SH-SY5Y (cell line): Measurements from ENCODE around the gene PEX19.

ENCODE experiments used
- GATA2 ChIP-seq: IDR thresholded peaks from 2 replicates; pipeline ENCODE4 v1.6.1; 2011; ENCODE audit warnings: mild to moderate bottlenecking, low read depth, low read length
- GATA3 ChIP-seq: IDR thresholded peaks from 2 replicates; pipeline ENCODE4 v1.6.1; 2011; ENCODE audit warnings: low read depth, mild to moderate bottlenecking, low read length, moderate library complexity

The PEX19 gene, protein sequence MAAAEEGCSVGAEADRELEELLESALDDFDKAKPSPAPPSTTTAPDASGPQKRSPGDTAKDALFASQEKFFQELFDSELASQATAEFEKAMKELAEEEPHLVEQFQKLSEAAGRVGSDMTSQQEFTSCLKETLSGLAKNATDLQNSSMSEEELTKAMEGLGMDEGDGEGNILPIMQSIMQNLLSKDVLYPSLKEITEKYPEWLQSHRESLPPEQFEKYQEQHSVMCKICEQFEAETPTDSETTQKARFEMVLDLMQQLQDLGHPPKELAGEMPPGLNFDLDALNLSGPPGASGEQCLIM

DNA sequence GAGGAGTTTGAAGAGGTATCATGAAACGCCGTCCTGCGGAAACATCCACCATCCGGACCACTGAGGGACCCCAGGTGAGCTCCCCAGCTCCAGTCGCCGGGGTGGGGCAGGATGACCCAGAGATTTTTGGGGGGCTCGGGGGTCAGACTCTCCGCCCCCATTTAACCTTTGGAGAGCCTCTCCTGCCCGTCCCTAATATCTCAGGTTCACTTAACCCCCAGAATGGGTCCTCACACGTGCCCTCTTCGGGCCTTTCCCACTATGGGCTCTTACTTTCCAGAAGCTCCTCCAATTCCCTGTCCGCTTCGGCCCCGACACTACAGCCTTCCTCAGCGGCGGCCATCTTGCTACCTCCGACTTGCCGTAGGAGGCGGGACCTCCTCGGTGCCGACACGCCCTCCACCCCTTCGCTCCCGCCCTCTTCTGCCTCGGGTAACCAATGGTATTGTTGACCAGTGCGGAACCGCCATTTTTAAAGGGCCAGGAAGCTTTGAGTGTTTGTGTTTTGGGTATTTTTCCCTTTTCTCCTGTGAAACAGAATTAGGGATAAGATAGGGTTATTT lies at the start of gene PEX19:
TSS of gene PEX19 (minus strand) at position 352 of the 563 bp plus-strand sequence. CDS start at position 343, 9 bp downstream.
- TF ChIP-seq GATA3 (no peak), GATA2 (no peak)

DNA sequence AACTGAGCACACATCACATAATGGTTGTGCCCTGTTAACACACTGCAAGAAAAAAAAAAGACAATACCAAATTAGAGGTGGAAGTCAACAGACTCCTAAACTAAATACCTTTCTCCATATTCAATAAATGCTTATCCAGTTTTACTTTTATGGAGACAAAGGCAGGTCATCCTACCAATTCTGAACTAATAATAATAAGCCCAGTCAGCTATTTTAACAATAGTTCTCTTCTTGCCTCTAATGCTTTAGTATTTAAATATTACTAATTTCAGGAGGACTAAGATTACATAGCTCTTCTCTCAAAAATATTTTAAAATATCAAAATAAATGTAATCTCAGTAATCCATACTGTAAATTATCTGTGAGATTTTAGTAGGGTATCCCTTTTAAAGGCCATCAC lies 47.6 kb upstream of the PEX19 start:
- TF ChIP-seq GATA3 (no peak), GATA2 (no peak)

DNA sequence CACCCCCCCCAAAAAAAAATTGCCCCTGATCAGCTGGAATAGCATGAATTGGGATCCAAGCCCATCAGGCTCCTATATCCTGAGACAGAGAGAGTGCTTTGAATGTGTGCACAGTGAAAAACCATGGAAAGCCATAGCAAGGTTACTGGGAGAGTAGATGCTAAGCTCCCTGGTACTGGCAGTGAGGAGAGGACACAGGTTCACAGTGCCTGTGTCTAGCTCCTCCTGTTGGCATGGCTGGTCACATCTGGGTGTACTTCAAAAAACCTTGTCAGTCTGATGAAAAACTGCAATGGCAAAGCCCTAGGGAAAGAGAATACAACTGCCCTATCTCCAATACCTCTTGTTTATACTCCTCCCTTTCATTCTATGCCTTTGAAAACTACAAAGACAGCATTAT lies 45.2 kb upstream of the PEX19 start:
- TF ChIP-seq GATA3, result no peak
- TF ChIP-seq GATA2, result no peak

DNA sequence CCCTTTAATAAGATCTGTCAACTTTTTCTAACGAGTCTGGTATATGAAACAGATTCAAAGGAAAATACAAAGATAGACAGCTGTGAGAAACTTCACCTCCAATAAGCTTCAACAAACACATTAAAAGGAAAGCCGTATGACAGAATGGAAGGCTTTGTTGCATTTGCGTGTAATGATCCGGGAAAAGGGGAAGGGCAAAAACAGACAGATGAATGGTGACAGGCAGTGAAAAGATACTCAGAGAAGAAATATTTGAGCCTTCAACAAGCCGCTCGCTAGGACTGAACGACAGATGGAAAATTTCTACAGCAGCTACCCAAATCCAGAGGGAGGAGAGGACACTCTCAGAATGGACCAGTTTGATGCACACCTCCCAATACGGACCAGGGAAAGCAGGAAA lies 43.3 kb upstream of the PEX19 start:
- TF ChIP-seq GATA2 (no peak), GATA3 (no peak)

DNA sequence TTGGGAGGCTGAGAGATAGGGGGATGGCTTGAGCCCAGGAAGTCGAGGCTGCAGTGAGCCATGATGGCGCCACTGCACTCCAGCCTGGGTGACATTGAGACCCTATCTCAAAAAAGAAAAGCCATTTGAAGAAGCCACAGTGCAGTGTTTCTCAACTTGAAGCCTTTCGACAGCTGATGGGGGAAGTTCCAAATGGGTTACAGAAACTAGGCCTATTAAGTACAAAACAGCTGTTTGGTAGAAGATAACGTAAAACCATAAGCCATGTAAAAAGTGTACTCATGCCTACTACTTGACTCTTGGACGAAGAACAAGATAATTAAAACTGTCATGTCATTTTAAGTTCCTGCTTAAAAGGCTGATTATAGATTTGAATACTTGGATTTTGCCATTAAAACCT lies 41.5 kb upstream of the PEX19 start:
- TF ChIP-seq GATA3, result no peak
- no peak for TF ChIP-seq GATA2

DNA sequence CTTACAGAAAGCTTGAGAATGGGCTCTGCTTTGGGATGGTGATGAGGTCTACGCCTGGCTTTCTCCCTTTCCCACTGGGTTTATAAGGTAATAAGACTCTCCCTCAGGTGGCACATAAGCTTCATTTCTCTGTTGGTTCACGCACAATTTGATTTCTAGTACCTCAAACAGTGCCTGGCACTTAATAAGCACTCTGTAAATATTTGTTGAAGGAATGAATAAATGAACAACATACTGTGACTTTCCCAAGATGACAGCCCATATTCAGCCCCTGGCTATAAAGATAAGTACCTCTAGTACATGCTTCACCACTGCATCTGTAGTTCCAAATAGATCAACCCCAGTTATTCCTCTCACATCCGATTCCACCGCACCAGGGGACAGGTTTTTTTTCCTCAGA lies 40.3 kb upstream of the PEX19 start:
- TF ChIP-seq GATA3 (no peak), GATA2 (no peak)

DNA sequence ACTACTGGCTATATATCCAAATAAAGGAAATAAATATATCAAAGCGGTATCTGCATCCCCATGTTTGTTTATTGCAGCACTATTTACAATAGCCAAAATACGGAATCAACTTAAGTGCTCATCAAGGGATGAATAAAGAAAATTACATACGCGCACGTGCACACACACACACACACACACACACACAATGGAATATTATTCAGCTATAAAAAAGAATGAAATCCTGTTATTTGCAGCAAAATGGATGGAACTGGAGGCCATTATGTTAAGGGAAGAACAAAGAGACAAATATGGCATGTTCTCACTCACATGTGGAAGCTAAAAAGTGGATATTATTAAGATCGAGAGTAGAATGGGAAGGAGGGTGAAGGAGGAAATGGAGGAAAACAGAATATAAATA lies 37.9 kb upstream of the PEX19 start:
- TF ChIP-seq GATA3 (no peak), GATA2 (no peak)

DNA sequence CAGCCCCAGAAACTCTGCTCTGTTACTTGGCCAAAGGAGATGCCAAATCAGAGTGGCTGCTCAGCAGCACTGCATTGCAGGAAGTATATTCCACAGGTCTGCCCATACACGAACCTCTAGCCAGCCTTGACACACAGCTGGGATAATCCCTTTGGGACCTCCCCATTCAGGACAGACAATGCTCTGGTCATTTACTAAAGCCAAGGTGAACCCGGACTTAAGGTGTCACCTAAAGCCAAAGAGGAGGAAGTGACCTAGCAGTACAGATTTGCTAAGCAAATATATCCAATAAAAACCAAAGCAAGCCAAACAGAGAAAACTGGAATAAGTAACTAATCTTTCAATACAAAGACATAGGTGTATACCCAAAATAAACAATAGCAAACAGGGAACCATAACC lies 30.4 kb upstream of the PEX19 start:
- TF ChIP-seq GATA2, result no peak
- TF ChIP-seq GATA3, result no peak

DNA sequence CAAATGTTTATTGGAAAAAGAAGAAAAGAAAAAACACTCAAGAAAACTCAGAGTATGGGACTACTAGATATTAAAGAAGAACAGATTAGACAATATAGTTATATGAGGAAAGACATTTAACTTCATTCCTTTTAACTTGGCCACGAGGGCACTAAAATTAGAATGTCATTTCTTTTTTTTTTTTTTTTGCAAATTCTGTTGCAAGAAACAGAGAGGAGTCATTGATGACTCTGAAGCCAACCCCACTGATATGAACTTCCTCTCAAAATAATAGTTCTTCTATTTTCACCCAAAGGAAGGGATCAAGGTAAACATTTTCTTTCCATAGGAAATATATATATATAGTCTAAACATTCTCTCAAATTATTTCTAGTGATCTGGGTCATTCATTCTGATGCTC lies 24.6 kb upstream of the PEX19 start:
- TF ChIP-seq GATA3 (no peak), GATA2 (no peak)

DNA sequence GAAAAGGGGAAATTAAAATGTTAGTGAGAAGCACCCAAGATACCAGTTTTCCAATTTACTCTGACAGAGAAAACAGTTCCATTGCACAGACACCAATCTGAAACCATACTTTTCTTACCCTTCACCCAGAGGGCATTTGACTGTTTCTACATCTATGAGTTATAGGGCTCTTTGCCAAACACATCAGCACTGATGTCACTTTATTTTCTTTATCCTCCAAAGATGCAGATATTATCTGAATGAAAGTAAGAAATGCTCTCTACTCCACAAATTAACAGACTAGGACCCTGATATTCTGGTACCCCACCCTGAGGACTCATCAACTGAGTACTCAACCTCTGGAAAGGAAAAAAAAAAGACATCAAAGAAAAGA lies 24.2 kb upstream of the PEX19 start:
- TF ChIP-seq GATA3, result no peak
- no peak for TF ChIP-seq GATA2

DNA sequence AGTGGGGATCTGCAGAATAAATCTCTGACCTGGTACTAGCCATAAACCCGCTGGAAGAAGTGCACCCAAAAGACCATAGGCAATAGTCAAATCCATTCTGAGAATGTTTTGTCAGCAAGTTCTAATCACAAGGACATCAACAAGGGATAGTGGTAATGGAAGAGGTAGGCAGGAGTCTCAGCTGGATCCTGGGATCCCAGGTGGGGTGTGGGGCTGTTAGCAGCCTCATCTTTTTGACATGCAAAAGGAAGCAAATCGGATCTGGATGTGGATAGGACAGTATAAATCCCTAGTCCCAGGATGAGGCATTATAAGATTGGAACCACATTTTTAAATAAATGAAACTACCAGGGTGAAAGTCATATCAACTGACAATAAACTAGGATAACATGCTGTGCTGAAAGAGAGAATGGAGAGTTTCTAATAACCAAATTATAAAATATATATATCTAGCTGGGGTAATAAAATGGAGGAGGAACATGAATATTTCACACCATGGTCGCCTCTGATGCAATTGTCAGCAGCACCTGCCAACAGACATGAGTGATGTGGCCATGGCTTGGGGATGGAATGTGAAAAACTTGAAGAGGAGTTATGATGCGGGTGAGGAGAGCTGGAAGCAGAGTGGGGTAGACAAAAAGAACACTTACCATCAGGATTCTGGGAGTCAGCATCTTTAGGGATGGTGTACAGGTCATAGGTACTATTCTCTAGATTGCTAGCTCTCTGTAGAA lies 23.7 kb upstream of the PEX19 start:
- TF ChIP-seq GATA2 (no peak), GATA3 (no peak)

DNA sequence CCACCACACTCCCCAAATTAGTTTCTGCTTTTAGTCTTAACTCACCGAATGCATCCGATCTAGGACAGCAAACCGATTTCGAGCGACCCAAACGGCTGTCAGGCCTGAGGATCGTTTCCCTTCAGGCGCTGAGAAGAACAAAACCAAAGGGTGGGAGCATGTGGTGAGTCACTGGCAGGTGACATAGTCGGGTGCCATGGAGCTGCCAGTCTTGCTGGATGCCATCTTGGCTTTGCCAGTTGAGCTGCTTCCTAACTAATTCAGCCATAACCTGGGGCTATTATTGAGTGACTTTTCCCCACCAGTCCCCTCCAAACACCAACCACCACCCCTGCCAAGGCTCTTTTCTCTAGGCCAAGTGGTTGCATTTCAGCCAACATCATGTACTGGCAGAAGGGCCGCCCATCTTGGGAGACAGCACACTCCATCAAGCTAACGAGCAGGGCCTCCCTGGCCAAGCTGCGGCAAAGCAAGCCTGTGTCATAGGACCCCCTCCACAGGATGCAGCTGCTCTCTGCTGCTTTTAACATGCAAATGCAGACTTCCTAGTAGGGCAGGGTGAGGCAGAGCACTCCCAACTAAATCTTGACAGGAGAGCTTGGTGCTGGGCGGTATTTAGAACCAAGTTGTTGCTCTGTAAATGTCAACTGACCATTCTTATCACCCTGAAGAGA lies 22.3 kb upstream of the PEX19 start:
- no peak for TF ChIP-seq GATA3
- TF ChIP-seq GATA2, result no peak

DNA sequence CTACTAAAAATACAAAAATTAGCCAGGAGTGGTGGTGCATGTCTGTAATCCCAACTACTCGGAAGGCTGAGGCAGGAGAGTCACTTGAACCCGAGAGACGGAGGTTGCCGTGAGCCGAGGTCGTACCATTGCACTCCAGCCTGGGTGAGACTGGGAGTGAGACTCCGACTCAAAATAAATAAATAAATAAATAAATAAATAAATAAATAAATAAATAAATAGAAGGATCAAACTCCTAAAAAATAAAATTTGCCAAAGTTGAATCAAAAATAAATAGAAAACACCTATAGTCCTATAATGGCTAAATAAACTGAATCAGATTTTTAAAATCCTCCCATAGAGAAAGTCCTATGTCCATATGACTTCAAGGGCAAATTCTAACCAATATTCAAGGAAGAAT lies 15.2 kb upstream of the PEX19 start:
- TF ChIP-seq GATA2 (no peak), GATA3 (no peak)

DNA sequence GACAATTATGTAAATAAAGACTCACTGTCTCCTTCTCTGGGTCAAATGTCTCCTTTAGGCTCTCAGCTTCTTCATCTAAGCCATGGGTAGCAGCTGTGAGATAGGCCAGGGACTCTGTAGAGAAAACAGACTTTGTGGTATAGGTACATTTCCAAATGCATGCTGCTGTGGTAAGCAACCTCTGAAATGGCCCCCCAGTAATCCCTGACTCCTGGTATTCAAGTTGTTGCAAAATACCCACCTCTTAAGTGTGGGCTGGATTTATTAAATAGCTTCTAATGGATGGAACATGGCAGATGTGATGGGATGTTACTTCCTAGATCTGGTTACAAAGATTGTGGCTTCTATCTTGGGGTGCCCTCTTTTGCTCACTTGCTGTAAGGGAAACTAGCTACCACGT lies 11.1 kb upstream of the PEX19 start:
- TF ChIP-seq GATA3, result no peak
- TF ChIP-seq GATA2, result no peak
